GM10248 (cell line): ENCODE data around the gene DENND4C.
"Not testable (repeated sequence)": the region's sequence is repeated elsewhere in the genome, so short reads cannot be mapped to it uniquely, and the experiment has no call there.

Experiments used
- CTCF ChIA-PET: fragments of 300-600 bp; sonication (Branson Sonifier 250); formaldehyde crosslinking; extraction: SDS; loops from one replicate; lab custom pipeline; 2021; ENCODE audit warnings: antibody characterized with exemption; lab: Yijun Ruan, JAX
- POLR2A ChIA-PET: fragments of 350-650 bp; sonication (Branson Sonifier 250); formaldehyde crosslinking; extraction: SDS; loops from one replicate; lab custom pipeline; 2020; ENCODE audit warnings: antibody characterized with exemption; lab: Yijun Ruan, JAX
- DNase-seq: peaks from one replicate; pipeline ENCODE4 v3.0.0; 2012; ENCODE audit errors: extremely low spot score
- TF ChIP-seq, protein P1 (sequence below): IDR thresholded peaks from 2 replicates; pipeline ENCODE4 v1.5.1; 2012; ENCODE audit warnings: mild to moderate bottlenecking, low read depth; ENCODE audit errors: extremely low read depth, missing control alignments, control extremely low read depth

The DENND4C gene

DNA sequence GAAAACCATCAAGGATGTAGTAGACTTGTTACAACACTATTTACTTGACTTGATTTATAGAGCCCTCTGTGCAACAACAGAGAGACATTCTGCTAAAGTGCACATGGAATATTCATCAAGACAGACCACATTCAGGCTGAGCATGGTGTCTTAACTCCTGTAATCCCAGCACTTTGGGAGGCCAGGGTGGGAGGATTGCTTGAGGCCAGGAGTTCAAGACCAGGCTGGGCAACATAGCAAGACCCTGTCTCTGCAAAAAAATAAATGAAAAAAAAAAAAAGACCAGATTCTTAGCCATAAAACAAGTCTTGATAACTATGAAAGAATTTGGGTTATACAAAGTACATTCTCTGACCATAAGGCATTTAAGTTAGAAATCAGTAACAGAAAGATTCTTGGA, 25.3 kb downstream of the DENND4C start:
- TF ChIP-seq, protein P1, sequence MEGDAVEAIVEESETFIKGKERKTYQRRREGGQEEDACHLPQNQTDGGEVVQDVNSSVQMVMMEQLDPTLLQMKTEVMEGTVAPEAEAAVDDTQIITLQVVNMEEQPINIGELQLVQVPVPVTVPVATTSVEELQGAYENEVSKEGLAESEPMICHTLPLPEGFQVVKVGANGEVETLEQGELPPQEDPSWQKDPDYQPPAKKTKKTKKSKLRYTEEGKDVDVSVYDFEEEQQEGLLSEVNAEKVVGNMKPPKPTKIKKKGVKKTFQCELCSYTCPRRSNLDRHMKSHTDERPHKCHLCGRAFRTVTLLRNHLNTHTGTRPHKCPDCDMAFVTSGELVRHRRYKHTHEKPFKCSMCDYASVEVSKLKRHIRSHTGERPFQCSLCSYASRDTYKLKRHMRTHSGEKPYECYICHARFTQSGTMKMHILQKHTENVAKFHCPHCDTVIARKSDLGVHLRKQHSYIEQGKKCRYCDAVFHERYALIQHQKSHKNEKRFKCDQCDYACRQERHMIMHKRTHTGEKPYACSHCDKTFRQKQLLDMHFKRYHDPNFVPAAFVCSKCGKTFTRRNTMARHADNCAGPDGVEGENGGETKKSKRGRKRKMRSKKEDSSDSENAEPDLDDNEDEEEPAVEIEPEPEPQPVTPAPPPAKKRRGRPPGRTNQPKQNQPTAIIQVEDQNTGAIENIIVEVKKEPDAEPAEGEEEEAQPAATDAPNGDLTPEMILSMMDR = no peak
- ChIA-PET POLR2A (no interaction called here), CTCF (interaction anchor here (0.9 to 1.0 kb wide), 2 partner anchors 9 to 23 kb away, joined by 3 to 4 read pairs; no protein-coding TSS in a partner anchor)
- DNase-seq = no peak

DNA sequence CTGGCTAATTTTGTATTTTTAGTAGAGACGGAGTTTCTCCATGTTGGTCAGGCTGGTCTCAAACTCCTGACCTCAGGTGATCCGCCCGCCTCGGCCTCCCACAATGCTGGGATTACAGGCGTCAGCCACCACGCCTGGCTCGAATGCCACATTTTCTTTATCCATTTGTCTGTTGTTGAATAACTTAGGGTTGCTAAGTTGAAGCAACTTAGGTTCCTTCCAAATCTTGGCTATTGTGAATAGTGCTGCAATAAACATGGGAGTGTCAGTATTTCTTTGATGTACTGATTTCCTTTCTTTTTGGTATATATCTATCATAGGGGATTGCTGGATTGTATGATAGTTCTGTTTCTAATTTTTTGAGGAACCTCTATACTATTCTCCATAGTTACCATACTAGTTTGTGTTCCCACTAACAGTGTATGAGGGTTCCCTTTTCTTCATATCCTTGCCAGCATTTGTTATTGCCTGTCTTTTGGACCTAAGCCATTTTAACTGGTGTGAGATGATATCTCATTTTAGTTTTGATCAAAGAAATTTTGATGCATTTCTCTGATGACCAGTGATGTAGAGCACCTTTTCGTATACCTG, 29.3 kb downstream of the DENND4C start:
- POLR2A ChIA-PET, DNase-seq: not testable (repeated sequence)
- CTCF ChIA-PET = interaction anchor here (1.4 kb wide), 1 partner anchor 20 kb away, joined by 3 read pairs; no protein-coding TSS in a partner anchor

DNA sequence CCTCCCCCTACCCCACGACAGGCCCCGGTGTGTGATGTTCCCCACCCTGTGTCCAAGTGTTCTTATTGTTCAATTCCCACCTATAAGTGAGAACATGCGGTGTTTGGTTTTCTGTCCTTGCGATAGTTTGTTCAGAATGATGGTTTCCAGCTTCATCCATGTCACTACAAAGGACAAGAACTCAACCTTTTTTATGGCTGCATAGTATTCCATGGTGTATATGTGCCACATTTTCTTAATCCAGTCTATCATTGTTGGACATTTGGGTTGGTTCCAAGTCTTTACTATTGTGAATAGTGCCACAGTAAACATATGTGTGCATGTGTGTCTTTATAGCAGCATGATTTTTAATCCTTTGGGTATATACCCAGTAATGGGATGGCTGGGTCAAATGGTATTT, 35.1 kb downstream of the DENND4C start:
- CTCF ChIA-PET, POLR2A ChIA-PET: not testable (repeated sequence)

DNA sequence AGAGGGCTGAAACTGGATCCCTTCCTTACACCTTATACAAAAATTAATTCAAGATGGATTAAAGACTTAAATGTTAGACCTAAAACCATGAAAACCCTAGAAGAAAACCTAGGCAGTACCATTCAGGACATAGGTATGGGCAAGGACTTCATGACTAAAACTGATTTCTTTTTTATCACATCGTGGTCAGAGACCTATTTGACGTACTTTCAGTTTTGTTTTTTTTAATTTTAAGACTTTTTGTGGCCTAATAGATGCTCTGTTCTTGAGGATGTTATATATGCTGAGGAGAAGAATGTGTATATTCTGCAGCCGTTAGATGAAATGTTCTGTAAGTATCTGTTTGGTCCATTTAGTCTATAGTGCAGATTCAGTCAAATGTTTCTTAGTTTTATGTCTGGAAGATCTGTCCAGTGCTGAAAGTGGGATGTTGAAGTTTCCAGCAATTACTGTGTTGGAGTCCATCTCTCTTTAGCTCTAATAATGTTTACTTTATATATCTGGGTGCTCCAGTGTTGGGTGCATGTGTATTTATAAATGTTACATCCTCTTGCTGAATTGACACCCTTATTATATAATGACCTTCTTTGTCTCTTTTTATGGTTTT, 36.4 kb downstream of the DENND4C start:
- DNase-seq, CTCF ChIA-PET, POLR2A ChIA-PET: not testable (repeated sequence)

More for the DNA sequence above, 35.1 kb downstream of the DENND4C start:
- not testable (repeated sequence) for DNase-seq

DNA sequence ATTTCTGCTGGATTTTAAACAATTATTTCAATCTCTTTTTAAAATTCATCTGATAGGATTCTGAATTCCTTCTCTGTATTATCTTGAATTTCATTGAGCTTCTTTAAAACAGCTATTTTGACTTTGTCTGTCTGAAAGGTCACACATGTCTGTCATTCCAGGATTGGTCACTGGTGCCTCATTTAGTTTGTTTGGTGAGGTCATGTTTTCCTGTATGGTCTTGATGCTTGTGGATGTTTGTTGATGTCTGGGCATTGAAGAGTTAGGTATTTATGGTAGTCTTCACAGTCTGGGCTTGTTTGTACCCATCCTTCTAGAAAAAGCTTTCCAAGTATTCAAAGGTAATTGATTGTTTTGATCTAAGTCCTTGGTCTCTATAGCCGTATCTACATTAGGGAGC, 39.1 kb downstream of the DENND4C start:
- DNase-seq = no peak
- POLR2A ChIA-PET = interaction anchor here (0.6 kb wide), 1 partner anchor 81 kb away, joined by 3 read pairs; no protein-coding TSS in a partner anchor
- CTCF ChIA-PET = interaction anchor here (1.0 to 1.4 kb wide), 6 partner anchors 9 to 195 kb away, joined by 3 to 6 read pairs (median 3); partner anchors contain the start of gene DENND4C
- TF ChIP-seq, protein P1 = no peak

DNA sequence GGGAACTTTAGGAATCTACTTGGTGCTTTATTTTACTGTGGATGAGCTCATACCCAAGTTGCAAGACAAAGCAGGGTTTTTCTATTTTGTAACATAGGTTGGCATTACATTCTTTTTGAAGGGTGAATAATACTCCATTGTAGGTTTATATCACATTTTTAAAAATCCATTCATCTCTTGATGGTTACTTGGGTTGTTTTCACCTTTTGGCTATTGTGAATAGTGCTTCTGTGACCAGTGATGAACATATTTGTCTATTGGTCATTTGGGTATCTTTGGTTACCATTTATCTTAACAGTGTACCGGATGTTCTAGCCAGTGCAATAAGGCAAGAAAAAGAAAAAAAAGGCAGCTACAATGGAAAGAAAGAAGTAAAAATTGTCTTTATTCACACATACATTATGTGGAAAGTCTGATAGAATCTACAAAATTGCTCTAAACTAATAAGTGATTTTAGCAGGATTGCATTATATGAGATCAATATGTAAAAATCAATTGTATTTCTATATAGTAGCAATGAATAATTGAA, 40.0 kb downstream of the DENND4C start:
- DNase-seq = no peak
- TF ChIP-seq, protein P1 = no peak
- POLR2A ChIA-PET = no interaction called here
- CTCF ChIA-PET = interaction anchor here (1.3 to 1.4 kb wide), 3 partner anchors 40 to 195 kb away, joined by 3 to 4 read pairs (median 3); partner anchors contain the start of gene DENND4C

DNA sequence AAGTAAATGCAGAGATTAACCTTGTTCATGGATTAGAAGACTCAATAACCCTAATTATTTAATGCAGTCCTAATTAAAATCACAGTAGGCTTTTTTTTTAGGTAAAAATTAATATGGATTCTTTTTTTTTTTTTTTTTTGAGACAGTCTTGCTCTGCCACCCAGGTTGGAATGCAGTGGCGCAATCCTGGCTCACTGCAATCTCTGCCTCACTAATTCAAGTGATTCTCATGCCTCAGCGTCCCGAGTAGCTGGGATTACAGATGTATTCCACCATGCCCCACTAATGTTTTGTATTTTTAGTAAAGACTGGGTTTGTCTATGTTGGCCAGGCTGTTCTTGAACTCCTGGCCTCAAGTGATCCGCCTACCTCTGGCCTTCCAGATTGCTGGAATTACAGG, 40.6 kb downstream of the DENND4C start:
- TF ChIP-seq, protein P1 = no peak
- ChIA-PET CTCF (interaction anchor here (1.3 to 1.4 kb wide), 2 partner anchors 194 to 222 kb away, joined by 3 to 4 read pairs; partner anchors contain the start of gene RRAGA), POLR2A (interaction anchor here (0.7 kb wide), 1 partner anchor 38 kb away, joined by 5 read pairs; no protein-coding TSS in a partner anchor)

DNA sequence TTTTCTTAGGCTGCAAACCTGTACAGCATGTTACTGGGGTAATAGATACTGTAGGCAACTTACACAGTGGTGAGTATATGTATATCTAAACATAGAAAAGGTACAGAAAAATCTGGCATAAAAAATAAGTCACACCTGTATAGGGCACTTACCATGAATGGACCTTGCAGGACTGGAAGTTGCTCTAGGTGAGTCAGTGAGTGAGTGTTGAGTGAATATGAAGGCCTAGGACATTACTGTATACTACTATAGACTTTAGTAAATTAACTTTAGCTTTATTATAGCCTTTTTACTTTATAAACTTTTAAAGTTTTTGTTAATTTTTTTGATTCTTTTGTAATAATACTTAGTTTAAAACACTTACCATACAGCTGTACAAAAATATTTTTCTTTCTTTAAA, 51.3 kb downstream of the DENND4C start:
- TF ChIP-seq, protein P1 = no peak
- CTCF ChIA-PET = interaction anchor here (0.9 to 2.0 kb wide), 5 partner anchors 13 to 183 kb away, joined by 3 to 8 read pairs (median 3); no protein-coding TSS in a partner anchor
- no peak for DNase-seq
- POLR2A ChIA-PET = interaction anchor here (0.6 kb wide), 1 partner anchor 99 kb away, joined by 3 read pairs; no protein-coding TSS in a partner anchor

More for the DNA sequence above, 40.6 kb downstream of the DENND4C start:
- no peak for DNase-seq
